ENCODE measurements around the gene PLA2G15.

PLA2G15 gene

GRCh38 chr16:68309799-68310198 is 64.6 kb downstream of the PLA2G15 start:
- peak overlapping the region; percentile 96 for H3K4me3 ChIP-seq (ENCODE audit: low read length)
- H3K36me3 ChIP-seq (ENCODE audit: insufficient read depth, low read length) = peaks cover 49% of the 10 kb centered on the region
- 67% methylated on average over 6 of the region's 6 CpGs for WGBS
- no peak overlapping the region for H3K27ac ChIP-seq (ENCODE audit: low read depth, low read length)
- no peaks in the 10 kb centered on the region for H3K27me3 ChIP-seq (ENCODE audit: insufficient read depth, low read length)
- peaks cover 5% of the 10 kb centered on the region for H3K4me1 ChIP-seq (ENCODE audit: insufficient read depth, low read length)
- no peaks in the 10 kb centered on the region for H3K9me3 ChIP-seq (ENCODE audit: insufficient read depth, low read depth, low read length)
- H3K9ac ChIP-seq (ENCODE audit: low read depth, low read length) = peak overlapping the region; percentile 93

GRCh38 chr16:68310437-68310773 is 65.2 kb downstream of the PLA2G15 start:
- peaks cover 5% of the 10 kb centered on the region for H3K4me1 ChIP-seq (ENCODE audit: insufficient read depth, low read length)
- H3K9me3 ChIP-seq (ENCODE audit: insufficient read depth, low read depth, low read length) = no peaks in the 10 kb centered on the region
- H3K9ac ChIP-seq (ENCODE audit: low read depth, low read length) = peak overlapping the region; percentile 93
- H3K4me3 ChIP-seq (ENCODE audit: low read length) = peak overlapping the region; percentile 96
- peak overlapping the region; percentile 84 for H3K27ac ChIP-seq (ENCODE audit: low read depth, low read length)
- peaks cover 49% of the 10 kb centered on the region for H3K36me3 ChIP-seq (ENCODE audit: insufficient read depth, low read length)
- H3K27me3 ChIP-seq (ENCODE audit: insufficient read depth, low read length) = no peaks in the 10 kb centered on the region
- under 1% methylated on average over 29 of the region's 29 CpGs for WGBS
